DND-41 (cell line): Measurements from ENCODE around the gene DTNBP1.

Experiments used
- ATAC-seq: fragments of 200-7000 bp; cut with Tn5 transposase; 3 replicates; pipeline ENCODE4 v1.9.1; 2021; ENCODE audit warnings: low read depth; ENCODE audit not compliant: insufficient read depth
- DNase-seq: peaks from one replicate; pipeline ENCODE4 v3.0.0-alpha.2; 2020
- H2AFZ ChIP-seq: 2 replicates; pipeline ENCODE4 v1.6.0; 2012; ENCODE audit warnings: low read depth, low read length
- H3K27ac ChIP-seq: 2 replicates; pipeline ENCODE4 v1.5.1; 2012; ENCODE audit warnings: low read length, inconsistent platforms
- H3K27me3 ChIP-seq: fragments of 200-600 bp; sonication (generic); 2 replicates; pipeline ENCODE4 v1.6.0; 2012; ENCODE audit warnings: low read length, mild to moderate bottlenecking, inconsistent platforms; ENCODE audit not compliant: insufficient read depth, poor library complexity
- H3K36me3 ChIP-seq: 2 replicates; pipeline ENCODE4 v1.5.1; 2012; ENCODE audit warnings: low read length, inconsistent platforms; ENCODE audit not compliant: insufficient read depth
- H3K4me1 ChIP-seq: 2 replicates; pipeline ENCODE4 v1.5.1; 2012; ENCODE audit warnings: mild to moderate bottlenecking, low read length; ENCODE audit not compliant: insufficient read depth
- H3K4me2 ChIP-seq: 2 replicates; pipeline ENCODE4 v1.6.0; 2012; ENCODE audit warnings: mild to moderate bottlenecking, moderate library complexity, low read length, inconsistent platforms; ENCODE audit not compliant: insufficient read depth
- H3K4me3 ChIP-seq, 2 experiments: fragments of 200-600 bp in 1 of 2; shearing (Covaris generic) in 1 of 2; 2 replicates each; pipeline ENCODE4 v1.5.1; 2012 to 2016; ENCODE audit warnings: inconsistent platforms in 2 of 2, low read length in 2 of 2, mild to moderate bottlenecking in 2 of 2, low read depth in 1 of 2, moderate library complexity in 1 of 2
- H3K79me2 ChIP-seq: 2 replicates; pipeline ENCODE4 v1.6.0; 2012; ENCODE audit warnings: low read length, inconsistent platforms; ENCODE audit not compliant: insufficient read depth
- H3K9ac ChIP-seq: 2 replicates; pipeline ENCODE4 v1.6.0; 2012; ENCODE audit warnings: low read depth, mild to moderate bottlenecking, inconsistent platforms, low read length, moderate library complexity
- H3K9me3 ChIP-seq: 2 replicates; pipeline ENCODE4 v1.5.1; 2012; ENCODE audit warnings: low read length, moderate library complexity, mild to moderate bottlenecking, inconsistent platforms; ENCODE audit not compliant: insufficient read depth, severe bottlenecking
- H4K20me1 ChIP-seq: 2 replicates; pipeline ENCODE4 v1.6.0; 2012; ENCODE audit warnings: low read length; ENCODE audit not compliant: insufficient read depth
- EZH2 ChIP-seq: IDR thresholded peaks from 3 replicates; pipeline ENCODE4 v1.6.1; 2012; ENCODE audit warnings: borderline replicate concordance, low read depth, mild to moderate bottlenecking, moderate library complexity, low read length, inconsistent platforms; ENCODE audit not compliant: severe bottlenecking
- TF ChIP-seq, protein P1 (sequence below): IDR thresholded peaks from 2 replicates; pipeline ENCODE4 v1.5.1; 2012; ENCODE audit warnings: borderline replicate concordance, low read length, moderate library complexity, mild to moderate bottlenecking; ENCODE audit not compliant: poor library complexity, severe bottlenecking; ENCODE audit errors: extremely low read depth

Gene DTNBP1

DNA sequence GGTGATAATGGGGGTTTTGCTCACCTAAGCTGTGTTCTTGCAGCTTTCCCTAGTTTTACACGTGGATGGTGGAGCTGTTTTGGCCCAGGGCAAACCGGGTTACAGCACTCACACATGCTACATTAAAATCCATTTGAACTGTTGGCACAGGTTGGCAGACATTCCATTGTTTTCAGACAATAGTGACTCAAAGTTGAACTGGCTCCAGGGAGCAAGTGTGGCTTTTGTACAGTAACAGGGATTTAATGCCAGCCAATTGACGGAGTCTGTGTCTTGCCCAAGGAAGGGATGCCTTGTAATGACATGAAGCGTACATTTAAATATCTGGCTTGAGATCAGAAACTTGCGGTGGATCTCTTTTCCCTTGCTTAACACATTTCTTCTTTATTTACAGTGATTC lies 183.1 kb downstream of the DTNBP1 start:
- H3K9me3 ChIP-seq = no peaks in the 10 kb centered on the region
- no peak for DNase-seq
- H2AFZ ChIP-seq = no peak overlapping the region
- H3K79me2 ChIP-seq = peaks cover 2% of the 10 kb centered on the region; the same call in 1 of the 2 replicates
- H3K4me3 ChIP-seq = no peak overlapping the region
- peaks cover 3% of the 10 kb centered on the region; the same call in 1 of the 2 replicates for H4K20me1 ChIP-seq
- H3K4me2 ChIP-seq = no peak overlapping the region
- no peaks in the 10 kb centered on the region for H3K4me1 ChIP-seq
- peaks cover 12% of the 10 kb centered on the region for H3K36me3 ChIP-seq
- no peak overlapping the region for H3K9ac ChIP-seq
- ATAC-seq = no peak
- no peak overlapping the region for H3K27ac ChIP-seq
- no peak for TF ChIP-seq EZH2
- H3K27me3 ChIP-seq = no peaks in the 10 kb centered on the region

DNA sequence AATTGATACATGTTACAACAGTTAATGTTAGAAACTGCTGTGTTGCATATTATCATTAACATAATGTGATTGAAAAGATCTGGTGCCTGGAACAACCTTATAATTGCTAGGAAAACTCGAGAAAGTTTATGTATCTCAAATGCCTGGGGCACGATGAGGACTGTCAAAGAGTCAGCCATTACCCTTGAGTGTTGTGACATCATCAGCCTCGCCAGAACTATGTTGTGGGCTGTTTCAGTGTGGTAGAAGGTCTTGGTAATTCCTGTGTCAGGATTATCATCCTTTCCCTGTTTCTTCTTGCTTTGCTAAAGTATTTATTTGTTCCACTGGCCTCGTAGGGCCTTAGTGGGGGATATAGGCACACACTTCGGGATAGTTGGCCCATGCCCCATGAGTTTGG lies 185.1 kb downstream of the DTNBP1 start:
- Histone ChIP-seq H3K36me3 (peaks cover 25% of the 10 kb centered on the region), H3K9me3 (no peaks in the 10 kb centered on the region), H4K20me1 (peaks cover 3% of the 10 kb centered on the region; the same call in 1 of the 2 replicates), H3K79me2 (peaks cover 2% of the 10 kb centered on the region; the same call in 1 of the 2 replicates), H3K27ac (no peak overlapping the region), H3K4me2 (no peak overlapping the region), H3K4me3 (no peak overlapping the region), H3K4me1 (no peaks in the 10 kb centered on the region), H3K9ac (no peak overlapping the region), H3K27me3 (no peaks in the 10 kb centered on the region), H2AFZ (no peak overlapping the region)
- DNase-seq (no peak), ATAC-seq (no peak)
- no peak for TF ChIP-seq EZH2
- TF ChIP-seq, protein P1, sequence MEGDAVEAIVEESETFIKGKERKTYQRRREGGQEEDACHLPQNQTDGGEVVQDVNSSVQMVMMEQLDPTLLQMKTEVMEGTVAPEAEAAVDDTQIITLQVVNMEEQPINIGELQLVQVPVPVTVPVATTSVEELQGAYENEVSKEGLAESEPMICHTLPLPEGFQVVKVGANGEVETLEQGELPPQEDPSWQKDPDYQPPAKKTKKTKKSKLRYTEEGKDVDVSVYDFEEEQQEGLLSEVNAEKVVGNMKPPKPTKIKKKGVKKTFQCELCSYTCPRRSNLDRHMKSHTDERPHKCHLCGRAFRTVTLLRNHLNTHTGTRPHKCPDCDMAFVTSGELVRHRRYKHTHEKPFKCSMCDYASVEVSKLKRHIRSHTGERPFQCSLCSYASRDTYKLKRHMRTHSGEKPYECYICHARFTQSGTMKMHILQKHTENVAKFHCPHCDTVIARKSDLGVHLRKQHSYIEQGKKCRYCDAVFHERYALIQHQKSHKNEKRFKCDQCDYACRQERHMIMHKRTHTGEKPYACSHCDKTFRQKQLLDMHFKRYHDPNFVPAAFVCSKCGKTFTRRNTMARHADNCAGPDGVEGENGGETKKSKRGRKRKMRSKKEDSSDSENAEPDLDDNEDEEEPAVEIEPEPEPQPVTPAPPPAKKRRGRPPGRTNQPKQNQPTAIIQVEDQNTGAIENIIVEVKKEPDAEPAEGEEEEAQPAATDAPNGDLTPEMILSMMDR = no peak

DNA sequence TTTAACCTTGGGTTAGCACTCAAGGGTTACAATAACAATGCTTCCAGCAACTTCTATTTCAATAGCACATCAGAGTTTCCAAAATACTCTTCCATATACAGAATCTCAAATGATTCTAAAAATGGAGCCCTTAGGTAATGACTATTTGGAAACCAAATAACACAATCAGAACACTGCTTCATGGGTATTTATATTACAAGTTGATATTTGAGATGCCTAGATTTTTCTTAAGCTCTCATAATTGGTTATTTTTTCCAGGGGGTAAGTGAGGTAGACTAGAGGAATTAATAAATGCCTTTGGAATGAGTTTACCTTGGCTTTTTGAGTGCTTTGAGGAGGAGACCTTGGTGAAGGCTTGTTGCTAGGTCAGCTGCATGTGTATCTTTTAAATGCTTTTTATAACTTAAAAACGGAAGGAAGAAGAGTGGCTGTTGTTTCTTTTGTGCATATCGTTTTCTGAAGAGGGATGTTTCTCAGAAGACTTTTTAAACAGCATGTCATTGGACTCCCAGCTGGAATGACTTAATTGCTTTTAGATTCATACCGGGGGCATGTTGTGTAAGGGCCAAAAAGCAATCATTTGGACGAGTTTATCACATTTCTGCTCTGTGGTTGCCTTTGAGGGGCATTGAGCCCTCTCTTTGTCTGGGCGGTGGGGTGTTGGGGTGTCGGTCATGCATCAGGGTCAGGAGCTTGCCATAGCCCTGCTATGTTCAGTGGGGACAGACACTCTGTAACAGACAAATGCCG lies 186.0 kb downstream of the DTNBP1 start:
- Histone ChIP-seq H4K20me1 (peaks cover 3% of the 10 kb centered on the region; the same call in 1 of the 2 replicates), H3K9me3 (no peaks in the 10 kb centered on the region), H3K9ac (no peak overlapping the region), H3K4me3 (no peak overlapping the region), H3K36me3 (peaks cover 25% of the 10 kb centered on the region), H3K27me3 (no peaks in the 10 kb centered on the region), H3K27ac (no peak overlapping the region), H3K4me2 (no peak overlapping the region), H2AFZ (no peak overlapping the region), H3K79me2 (peaks cover 2% of the 10 kb centered on the region; the same call in 1 of the 2 replicates), H3K4me1 (no peaks in the 10 kb centered on the region)
- TF ChIP-seq EZH2 = no peak
- TF ChIP-seq, protein P1 = no peak
- DNase-seq = no peak
- no peak for ATAC-seq

DNA sequence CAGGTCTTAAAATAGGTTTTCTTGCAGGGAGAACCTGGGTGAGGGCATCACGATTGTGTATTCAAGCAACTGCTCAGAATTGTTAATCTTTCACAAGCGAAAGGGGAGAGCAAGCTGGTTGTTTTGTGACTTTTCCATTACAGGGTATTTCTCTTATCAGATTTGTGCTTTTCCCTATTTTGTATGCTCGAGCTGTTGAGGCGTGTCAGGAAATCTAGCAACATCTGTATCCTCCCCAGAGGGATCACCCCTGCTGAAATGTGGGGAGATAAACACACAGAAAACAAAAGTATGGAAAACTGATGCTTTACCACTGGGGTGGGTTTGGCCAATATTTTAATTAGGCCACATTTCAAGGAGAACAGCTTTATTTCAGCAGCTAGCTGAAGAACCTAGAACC lies 187.0 kb downstream of the DTNBP1 start:
- Histone ChIP-seq H3K9ac (no peak overlapping the region), H3K27me3 (no peaks in the 10 kb centered on the region), H3K4me3 (no peak overlapping the region), H3K79me2 (peaks cover 2% of the 10 kb centered on the region; the same call in 1 of the 2 replicates), H3K9me3 (no peaks in the 10 kb centered on the region), H3K27ac (no peak overlapping the region), H3K4me2 (no peak overlapping the region), H2AFZ (no peak overlapping the region), H3K36me3 (peaks cover 28% of the 10 kb centered on the region), H3K4me1 (no peaks in the 10 kb centered on the region), H4K20me1 (peaks cover 3% of the 10 kb centered on the region; the same call in 1 of the 2 replicates)
- no peak for TF ChIP-seq EZH2
- TF ChIP-seq, protein P1 = no peak
- ATAC-seq (no peak), DNase-seq (no peak)
